ENCODE data around the gene CD24. TPM values are rescaled to one million over a fixed set of nuclear protein-coding genes. Genes with fewer than 3 reads are reported as not detected.
"Not testable (repeated sequence)": the region's sequence is repeated elsewhere in the genome, so short reads cannot be mapped to it uniquely, and the experiment has no call there.

CD24 gene
- under 1 TPM; 0.38 to 0.46 TPM for total RNA-seq

DNA sequence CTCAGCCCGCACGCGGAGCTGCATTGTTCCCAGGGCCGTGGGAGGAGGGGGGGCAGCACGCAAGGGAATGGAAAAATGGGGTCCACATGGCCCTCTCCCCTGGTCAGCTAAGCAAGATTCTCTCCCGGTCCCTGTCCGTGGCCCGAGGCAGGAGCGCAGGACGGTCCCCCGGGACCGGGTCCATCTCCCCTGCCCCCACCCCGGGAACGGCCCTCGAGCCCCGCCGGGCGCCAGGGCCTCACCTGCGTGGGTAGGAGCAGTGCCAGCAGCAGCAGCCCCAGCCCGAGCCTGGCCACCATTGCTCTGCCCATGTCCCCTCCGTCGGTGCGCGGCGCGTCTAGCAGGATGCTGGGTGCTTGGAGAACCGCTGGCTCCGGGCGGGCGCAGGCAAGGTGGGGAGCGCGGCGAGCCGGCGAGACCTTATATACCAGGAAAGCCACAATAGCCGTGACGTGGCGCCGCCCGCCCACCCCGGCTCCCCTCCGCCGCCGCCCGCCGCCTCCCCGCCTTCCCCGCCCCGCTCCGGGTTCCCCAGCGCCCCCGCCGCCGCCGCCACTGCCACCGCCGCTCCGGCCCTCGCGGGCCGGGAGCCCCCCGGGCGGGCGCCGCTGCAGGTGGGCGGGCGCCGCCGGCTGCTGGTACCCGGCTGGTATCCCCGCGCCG is at the start of gene CD24:
Gene CD24 (minus strand): TSS at position 394 of the 663 bp plus-strand sequence. CDS start 83 bp downstream, at position 311.
- ChIA-PET POLR2A (no interaction called here), CTCF (no interaction called here)

DNA sequence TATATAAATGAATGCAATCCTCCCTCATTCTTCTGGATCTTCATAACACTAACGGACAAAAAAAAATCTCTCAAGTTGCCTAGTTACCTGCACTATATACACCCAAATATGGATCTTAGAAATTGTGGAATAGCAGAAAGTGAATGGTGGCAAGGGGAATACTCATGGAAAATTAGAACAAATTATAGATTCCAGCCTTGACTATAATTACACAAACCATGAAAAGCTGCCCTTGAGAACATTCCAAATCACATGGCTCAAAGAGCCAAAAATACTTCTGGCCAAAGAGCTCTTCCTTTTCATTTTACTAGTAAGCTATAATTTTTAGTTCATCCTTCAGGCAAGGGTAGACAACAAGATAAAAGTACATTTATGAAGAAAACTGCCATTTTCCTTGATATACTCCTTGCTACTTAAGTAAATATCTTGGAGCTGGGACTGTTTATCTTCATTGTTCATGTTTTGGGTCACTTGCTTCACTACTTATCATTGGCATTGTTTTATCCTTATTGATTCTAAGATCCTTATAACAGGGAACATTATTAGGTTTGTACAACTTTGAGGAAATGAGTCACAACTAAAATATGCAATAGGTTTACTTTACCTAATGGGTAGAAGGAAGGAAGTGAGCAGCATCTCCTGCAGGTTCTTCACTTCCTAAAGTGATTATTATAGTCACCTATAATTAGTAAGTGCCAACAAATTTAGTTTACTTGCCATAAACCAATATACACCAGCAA is 47.1 kb upstream of the CD24 start:
- ChIA-PET CTCF (no interaction called here), POLR2A (no interaction called here)

- ChIA-PET POLR2A (no interaction called here), CTCF (no interaction called here)
Measured at GRCh38 chr6:107020239-107020638, 45.7 kb upstream of the CD24 start.

DNA sequence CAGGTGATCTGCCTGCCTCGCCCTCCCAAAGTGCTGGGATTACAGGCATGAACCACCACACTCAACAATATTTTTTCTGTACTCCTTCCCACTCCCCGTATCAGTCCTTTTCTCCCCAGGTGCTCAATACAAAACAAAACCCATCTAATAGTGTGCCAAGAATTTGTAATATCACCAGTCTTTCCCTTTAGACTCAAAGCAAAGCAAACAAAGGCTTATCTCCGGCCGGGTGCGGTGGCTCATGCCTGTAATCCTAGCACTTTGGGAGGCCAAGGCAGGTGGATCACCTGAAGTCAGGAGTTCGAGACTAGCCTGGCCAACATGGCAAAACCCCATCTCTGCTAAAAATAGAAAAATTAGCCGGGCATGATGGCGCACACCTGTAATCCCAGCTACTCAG is 45.1 kb upstream of the CD24 start:
- CTCF ChIA-PET, POLR2A ChIA-PET: not testable (repeated sequence)

- POLR2A ChIA-PET, result no interaction called here
- CTCF ChIA-PET, result no interaction called here
Measured at GRCh38 chr6:107019047-107019446, 44.5 kb upstream of the CD24 start.

DNA sequence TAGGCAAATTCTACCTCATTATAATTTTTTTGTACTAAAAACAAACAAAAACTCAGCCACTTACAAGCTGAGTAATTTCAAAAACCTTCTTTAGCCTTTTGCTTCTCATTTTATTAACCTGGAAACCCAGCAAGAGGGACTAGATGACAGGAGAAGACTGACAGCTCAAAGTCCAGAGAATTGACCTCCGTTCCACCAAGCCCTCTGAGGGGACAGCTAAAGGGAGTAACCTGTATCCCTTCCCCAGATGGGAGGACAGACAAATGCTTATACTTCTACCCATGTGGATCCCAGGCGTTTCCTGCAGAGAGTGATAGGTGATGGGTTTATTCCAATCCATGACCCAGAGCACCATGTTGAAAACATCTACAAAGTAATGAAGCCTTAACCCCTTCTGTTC is 35.0 kb upstream of the CD24 start:
- ChIA-PET CTCF (no interaction called here), POLR2A (no interaction called here)

DNA sequence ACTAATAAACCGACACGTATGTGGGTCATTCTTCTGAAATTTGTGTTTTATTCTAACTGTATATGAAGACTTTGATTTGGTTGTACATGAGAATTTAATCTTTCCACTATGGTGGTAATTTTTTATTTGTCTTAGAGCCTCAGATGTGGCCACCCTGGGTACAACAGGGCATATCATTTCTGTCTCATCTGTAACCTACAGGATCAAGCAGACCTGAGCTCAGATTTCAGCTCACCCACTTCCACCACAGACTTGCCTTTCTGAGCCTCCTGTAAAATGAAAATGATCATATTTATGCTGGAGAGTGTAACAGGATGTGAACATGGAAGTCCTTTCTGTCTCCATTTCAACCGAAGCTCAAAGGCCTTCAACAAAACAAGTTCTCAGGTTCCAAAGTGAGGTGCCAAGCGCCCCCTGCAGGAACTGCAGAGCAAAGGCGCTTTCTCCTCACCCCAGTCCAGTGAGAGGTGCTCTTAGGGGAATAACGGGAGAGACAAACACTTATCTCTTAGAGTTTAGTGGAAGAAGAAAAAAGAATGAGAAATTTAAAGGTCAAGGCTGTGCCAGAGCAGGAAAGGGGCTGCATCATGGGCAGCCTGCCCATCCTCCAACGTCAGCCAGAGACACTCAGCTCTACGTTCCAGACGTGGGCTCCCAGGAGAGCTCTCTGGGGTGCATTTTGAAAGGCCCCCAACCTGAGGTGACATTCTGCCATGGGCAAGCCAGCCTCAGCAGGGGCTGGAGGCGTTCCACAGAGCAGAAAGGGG is 23.0 kb upstream of the CD24 start:
- CTCF ChIA-PET, result interaction anchor here (0.5 to 2.3 kb wide), 8 partner anchors 18 to 663 kb away, joined by 3 to 7 read pairs (median 3); no protein-coding TSS in a partner anchor
- POLR2A ChIA-PET, result no interaction called here

GRCh38 chr6:106995640-106996039 is 21.1 kb upstream of the CD24 start:
- CTCF ChIA-PET, result interaction anchor here (0.7 kb wide), 1 partner anchor 207 kb away, joined by 5 read pairs; no protein-coding TSS in a partner anchor

DNA sequence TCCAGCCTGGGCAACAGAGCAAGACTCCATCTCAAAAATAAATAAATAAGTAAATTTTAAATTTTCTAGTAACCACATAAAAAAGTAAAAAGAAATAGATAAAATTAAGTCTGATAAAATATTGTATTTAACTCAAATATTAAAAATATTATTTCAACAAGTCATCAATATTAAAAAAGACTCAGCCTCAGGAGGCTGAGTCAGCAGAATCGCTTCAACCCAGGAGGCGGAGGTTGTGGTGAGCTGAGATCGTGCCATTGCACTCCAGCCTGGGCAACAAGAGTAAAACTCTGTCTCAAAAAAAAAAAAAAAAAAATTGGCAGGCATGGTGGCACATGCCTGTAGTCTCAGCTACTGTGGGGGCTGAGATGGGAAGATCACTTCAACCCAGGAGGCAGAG is 15.2 kb upstream of the CD24 start:
- POLR2A ChIA-PET, CTCF ChIA-PET: not testable (repeated sequence)

More at GRCh38 chr6:106995640-106996039, 21.1 kb upstream of the CD24 start:
- POLR2A ChIA-PET, result no interaction called here

- ChIA-PET POLR2A (no interaction called here), CTCF (no interaction called here)
Measured at GRCh38 chr6:106988664-106989063, 14.1 kb upstream of the CD24 start.

- ChIA-PET POLR2A (no interaction called here), CTCF (no interaction called here)
Measured at GRCh38 chr6:106981926-106982325, 7.4 kb upstream of the CD24 start.

DNA sequence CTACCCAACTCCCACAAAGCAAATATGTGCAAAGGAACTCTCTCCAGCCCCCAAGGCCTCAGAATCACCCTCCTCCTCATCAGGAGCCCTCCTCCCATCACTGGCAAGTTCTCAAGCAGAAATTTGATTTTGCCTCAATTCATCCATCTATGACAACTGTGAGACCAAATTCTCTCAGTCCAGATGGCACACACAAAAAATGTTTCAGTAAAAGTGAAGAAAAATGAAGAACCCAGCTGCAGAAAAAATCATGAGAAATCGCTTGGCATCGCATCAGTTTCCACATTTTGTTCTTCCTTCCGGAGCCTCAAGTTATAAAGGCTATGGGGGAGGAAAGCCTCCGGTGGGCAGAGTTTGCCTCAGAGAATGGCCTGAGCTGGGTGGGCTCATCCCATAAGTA is 6.4 kb upstream of the CD24 start:
- POLR2A ChIA-PET, result no interaction called here
- CTCF ChIA-PET, result no interaction called here

DNA sequence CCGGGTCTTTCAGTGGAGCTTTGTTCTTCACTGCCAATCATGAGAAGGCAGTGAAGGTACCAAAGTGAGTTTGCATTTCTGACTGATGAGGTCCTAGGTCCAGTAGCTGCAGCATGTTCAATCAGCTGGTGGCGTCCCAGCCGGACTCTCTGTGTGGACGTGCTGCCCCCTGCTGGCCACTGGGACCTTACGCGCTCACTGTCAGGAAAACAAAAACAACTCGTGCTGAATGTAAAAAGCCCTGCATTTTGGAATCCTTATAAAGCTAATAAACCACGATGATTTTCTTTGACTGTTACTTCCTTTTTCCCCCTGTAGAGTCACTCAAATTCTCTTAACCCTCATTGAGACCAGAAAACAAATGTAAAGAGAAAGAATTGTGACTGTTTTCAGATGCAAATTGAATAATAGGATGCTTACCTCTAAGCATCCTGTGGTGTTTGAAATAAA is 4.9 kb upstream of the CD24 start:
- POLR2A ChIA-PET, result no interaction called here
- CTCF ChIA-PET, result interaction anchor here (0.6 to 1.7 kb wide), 14 partner anchors 18 to 645 kb away, joined by 3 to 7 read pairs (median 4); no protein-coding TSS in a partner anchor

DNA sequence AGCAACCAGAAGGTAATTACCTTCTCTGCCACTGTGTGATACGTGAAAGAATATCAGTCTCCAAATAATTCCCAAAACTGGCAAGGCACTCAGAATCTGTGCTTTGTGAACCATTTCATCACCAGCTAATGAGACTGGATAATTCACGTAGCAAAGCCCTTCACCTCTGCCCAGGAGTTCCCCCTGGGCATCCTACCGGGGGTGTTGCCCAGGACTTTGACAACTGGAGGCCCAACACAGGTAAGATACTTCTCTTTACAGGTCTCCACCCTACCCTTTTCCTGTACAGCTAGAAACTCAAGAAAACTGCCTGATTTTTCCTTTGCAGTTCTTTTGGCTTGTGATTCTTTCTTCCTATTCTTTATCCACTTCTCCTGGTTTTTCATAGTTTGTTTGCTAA is 2.7 kb upstream of the CD24 start:
- ChIA-PET POLR2A (no interaction called here), CTCF (no interaction called here)

GRCh38 chr6:106976270-106976669 is 1.7 kb upstream of the CD24 start:
- POLR2A ChIA-PET, result no interaction called here

GRCh38 chr6:106975738-106976064 is 1.2 kb upstream of the CD24 start:
- ChIA-PET CTCF (no interaction called here), POLR2A (no interaction called here)

More at GRCh38 chr6:106976270-106976669, 1.7 kb upstream of the CD24 start:
- CTCF ChIA-PET, result no interaction called here

DNA sequence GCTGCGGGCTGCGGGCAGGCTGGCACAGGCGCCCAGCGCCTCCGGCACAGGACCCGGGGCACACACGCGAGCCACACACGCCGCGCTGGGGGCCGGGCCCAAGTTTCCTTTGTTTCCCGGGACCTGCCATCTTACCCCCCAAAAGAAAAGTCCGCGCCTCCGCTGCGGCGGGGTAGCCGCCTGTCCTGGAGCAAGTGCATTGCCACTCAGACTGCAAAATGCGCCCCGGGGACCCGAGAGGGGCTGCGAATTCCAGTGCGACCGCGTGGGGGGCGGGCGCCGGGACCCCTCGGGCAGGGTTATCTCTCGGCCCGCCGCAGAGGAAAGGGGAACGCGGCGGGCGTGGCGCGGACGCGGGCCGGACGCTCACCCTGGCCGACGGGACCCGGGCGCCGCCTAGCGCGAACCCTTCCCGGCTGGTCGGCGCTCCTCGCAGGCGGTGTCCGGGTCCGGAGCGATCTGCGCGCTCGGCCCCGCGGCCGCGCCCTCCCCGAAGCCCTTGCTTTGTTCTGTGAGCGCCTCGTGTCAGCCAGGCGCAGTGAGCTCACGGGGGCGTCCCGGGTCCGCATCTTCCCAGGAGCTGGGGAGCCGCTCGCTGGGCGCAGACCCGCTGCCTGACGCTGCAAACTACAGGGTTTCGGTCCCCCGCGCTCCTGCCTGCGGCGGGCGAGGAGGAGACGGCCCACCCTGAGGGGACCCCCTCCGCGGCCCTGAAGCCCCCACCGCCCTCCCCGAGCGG is 639 bp upstream of the CD24 start:
- POLR2A ChIA-PET, result no interaction called here
- CTCF ChIA-PET, result no interaction called here

DNA sequence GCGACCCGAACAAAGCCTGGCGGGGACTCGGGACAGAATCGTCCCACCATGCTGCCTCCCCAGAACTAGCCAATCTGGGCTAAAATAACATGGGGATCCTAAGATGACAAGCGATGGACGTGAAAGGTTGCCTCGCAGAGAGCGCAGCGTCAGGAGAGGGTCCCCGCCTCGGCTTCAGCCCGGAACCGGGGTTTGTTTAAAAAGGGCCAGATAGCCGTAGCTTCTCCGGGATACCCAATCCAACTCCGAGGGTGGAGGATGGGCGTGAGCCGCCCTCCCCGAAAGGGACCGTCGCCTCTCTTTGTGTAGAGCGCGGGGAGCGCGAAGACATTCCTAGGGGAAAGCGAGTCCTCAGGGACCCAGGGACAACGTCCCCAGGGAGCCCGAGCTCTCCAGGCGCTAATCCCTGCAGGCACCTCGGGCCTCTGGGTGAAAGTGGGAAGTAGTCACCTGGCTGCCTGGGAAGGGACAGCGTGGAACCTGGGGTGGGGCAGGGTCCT is 643 bp downstream of the CD24 start:
- ChIA-PET POLR2A (no interaction called here), CTCF (no interaction called here)

GRCh38 chr6:106973018-106973835 is 1.3 kb downstream of the CD24 start:
- POLR2A ChIA-PET, result no interaction called here
- CTCF ChIA-PET, result no interaction called here
